ENCODE data around the gene SDK1.

- TF ChIP-seq, protein P1, sequence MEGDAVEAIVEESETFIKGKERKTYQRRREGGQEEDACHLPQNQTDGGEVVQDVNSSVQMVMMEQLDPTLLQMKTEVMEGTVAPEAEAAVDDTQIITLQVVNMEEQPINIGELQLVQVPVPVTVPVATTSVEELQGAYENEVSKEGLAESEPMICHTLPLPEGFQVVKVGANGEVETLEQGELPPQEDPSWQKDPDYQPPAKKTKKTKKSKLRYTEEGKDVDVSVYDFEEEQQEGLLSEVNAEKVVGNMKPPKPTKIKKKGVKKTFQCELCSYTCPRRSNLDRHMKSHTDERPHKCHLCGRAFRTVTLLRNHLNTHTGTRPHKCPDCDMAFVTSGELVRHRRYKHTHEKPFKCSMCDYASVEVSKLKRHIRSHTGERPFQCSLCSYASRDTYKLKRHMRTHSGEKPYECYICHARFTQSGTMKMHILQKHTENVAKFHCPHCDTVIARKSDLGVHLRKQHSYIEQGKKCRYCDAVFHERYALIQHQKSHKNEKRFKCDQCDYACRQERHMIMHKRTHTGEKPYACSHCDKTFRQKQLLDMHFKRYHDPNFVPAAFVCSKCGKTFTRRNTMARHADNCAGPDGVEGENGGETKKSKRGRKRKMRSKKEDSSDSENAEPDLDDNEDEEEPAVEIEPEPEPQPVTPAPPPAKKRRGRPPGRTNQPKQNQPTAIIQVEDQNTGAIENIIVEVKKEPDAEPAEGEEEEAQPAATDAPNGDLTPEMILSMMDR (IDR thresholded peaks at IDR 0.05) = no peak
- no peak for TF ChIP-seq POLR2A (IDR thresholded peaks at IDR 0.05)
These were observed 131.9 kb downstream of the SDK1 start for GRCh38 chr7:3432911-3433310.

Data from uterus (tissue), 2 donors.